Fibroblast of mammary gland (primary cell): ENCODE data around the gene CCDC122.

Experiments
- DNase-seq: peaks from one replicate; pipeline ENCODE4 v3.0.0-alpha.2; 2010; ENCODE audit warnings: low read depth
- H3K4me3 ChIP-seq: 2 replicates; pipeline ENCODE4 v1.5.1; 2011; ENCODE audit warnings: low read depth, mild to moderate bottlenecking, low read length, moderate library complexity; ENCODE audit not compliant: control insufficient read depth
- TF ChIP-seq, protein P1 (sequence below): conservative IDR thresholded peaks from 2 replicates; pipeline ENCODE4 v1.5.1; 2011; ENCODE audit warnings: low read depth, low read length, inconsistent platforms; ENCODE audit not compliant: control insufficient read depth, insufficient read depth

Gene CCDC122

DNA sequence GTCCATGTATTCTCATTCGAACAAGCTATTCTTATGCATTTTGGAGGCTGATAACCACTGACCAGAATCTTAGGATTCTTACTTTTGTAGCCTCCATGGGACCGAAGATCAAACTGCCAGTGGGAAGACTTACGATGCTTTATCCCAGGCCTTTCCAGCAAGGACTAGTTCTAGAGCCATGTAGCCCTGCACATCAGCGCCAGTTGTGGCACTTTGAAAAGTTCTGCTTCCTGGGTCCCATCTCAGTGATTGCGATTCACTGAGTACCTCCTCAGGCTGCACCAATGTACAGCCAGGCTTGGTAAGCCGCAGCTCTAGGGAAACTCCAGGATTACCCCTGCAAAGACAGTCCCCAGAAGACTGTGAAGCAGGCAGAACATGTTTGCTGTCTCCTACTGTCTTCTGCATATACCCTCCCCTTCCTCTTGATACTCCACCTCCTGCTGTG is 73.8 kb downstream of the CCDC122 start:
- peak; percentile 37 for DNase-seq
- TF ChIP-seq, protein P1, sequence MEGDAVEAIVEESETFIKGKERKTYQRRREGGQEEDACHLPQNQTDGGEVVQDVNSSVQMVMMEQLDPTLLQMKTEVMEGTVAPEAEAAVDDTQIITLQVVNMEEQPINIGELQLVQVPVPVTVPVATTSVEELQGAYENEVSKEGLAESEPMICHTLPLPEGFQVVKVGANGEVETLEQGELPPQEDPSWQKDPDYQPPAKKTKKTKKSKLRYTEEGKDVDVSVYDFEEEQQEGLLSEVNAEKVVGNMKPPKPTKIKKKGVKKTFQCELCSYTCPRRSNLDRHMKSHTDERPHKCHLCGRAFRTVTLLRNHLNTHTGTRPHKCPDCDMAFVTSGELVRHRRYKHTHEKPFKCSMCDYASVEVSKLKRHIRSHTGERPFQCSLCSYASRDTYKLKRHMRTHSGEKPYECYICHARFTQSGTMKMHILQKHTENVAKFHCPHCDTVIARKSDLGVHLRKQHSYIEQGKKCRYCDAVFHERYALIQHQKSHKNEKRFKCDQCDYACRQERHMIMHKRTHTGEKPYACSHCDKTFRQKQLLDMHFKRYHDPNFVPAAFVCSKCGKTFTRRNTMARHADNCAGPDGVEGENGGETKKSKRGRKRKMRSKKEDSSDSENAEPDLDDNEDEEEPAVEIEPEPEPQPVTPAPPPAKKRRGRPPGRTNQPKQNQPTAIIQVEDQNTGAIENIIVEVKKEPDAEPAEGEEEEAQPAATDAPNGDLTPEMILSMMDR: no peak

DNA sequence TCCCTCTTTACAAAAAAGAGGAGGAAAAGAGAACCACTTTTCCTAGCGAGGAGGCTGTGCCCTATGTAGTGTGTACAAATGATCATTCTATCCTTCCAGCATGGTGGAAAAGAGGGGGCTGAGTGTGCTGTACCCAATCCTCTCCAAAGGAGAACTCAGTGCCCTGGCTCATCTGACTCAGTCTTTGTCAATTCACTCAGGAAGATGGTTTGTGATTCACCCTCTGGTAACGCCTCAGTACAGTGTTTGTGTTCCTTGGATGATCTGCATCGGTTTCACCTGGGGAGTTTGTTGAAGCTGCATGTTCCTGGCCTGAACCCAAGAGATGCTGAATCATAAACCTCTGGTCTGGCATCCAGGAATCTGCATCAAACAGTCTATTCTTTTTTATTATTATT is 74.5 kb downstream of the CCDC122 start:
- peak; percentile 100 for DNase-seq
- peak overlapping the region; percentile 50 for H3K4me3 ChIP-seq
- TF ChIP-seq, protein P1: no peak

More for the DNA sequence above, 73.8 kb downstream of the CCDC122 start:
- no peak overlapping the region for H3K4me3 ChIP-seq

GRCh38 chr13:43804461-43805070 is 75.0 kb downstream of the CCDC122 start:
- TF ChIP-seq, protein P1: peak; percentile 40
- DNase-seq: peak; percentile 89
- peak overlapping the region; percentile 50 for H3K4me3 ChIP-seq

GRCh38 chr13:43802511-43802910 is 77.0 kb downstream of the CCDC122 start:
- no peak for DNase-seq
- H3K4me3 ChIP-seq: no peak overlapping the region
- TF ChIP-seq, protein P1: no peak

- TF ChIP-seq, protein P1: no peak
Observed at GRCh38 chr13:43800828-43801227, 78.7 kb downstream of the CCDC122 start.

GRCh38 chr13:43799191-43799590 is 80.3 kb downstream of the CCDC122 start:
- no peak for DNase-seq
- H3K4me3 ChIP-seq: no peak overlapping the region
- TF ChIP-seq, protein P1: no peak

More at GRCh38 chr13:43800828-43801227, 78.7 kb downstream of the CCDC122 start:
- H3K4me3 ChIP-seq: no peak overlapping the region
- DNase-seq: no peak

GRCh38 chr13:43797869-43798268 is 81.7 kb downstream of the CCDC122 start:
- H3K4me3 ChIP-seq: no peak overlapping the region
- TF ChIP-seq, protein P1: no peak
- DNase-seq: peak; percentile 31
